Measurements from ENCODE around the gene RHCG. TPM values are rescaled to one million over a fixed set of nuclear protein-coding genes. Genes with fewer than 3 reads are reported as not detected.

Gene RHCG
- total RNA-seq, 1 experiment from 2014 or later, result not detected

DNA sequence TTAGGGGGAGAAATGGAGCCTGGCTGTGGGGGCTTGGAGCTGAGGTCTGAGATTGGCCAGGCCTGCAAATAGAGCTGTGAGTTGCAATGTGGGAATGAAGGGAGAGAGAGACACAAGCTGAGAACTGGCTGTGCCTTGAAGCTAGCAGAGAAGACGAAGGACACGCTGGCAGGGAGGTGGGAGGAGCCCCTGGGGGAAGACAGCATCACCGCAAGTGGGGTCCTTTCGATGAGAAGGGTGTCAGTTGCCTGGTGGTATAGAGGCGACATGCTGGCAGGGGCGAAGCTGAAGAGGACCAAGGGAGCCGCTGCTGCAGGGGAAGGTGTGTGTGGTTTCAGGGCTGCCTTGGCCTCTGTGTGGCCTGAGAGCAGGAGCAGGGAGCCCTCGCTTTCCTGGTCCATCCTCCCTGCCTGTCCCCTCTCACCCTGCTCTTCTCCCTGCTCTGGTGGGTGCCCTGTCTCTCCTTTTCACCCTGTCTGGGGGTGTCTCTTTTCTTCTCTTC is 5.5 kb downstream of the RHCG start:
- no peaks in the 10 kb centered on the region for H3K79me2 ChIP-seq (ENCODE audit: low read length)
- H3K4me2 ChIP-seq (ENCODE audit: low read depth, low read length, poor library complexity, severe bottlenecking), result no peak overlapping the region
- H3K27ac ChIP-seq (ENCODE audit: low read length), result no peak overlapping the region
- no peaks in the 10 kb centered on the region for H3K4me1 ChIP-seq (ENCODE audit: low read length)
- no peaks in the 10 kb centered on the region for H3K9me3 ChIP-seq (ENCODE audit: low read length)
- H3K9me2 ChIP-seq (replicated peaks; ENCODE audit: insufficient read depth, low read length), result no peaks in the 10 kb centered on the region
- no peak overlapping the region for H3K4me3 ChIP-seq (ENCODE audit: low read length)
- no peaks in the 10 kb centered on the region for H3K36me3 ChIP-seq (ENCODE audit: insufficient read depth, low read length)
- DNase-seq, result no peak
- no peak overlapping the region for H2AFZ ChIP-seq (ENCODE audit: low read length)
- H4K20me1 ChIP-seq (ENCODE audit: insufficient read depth, low read depth, low read length), result no peaks in the 10 kb centered on the region
- H3K9ac ChIP-seq (ENCODE audit: low read length), result no peak overlapping the region
- H3K27me3 ChIP-seq (ENCODE audit: low read length), result no peaks in the 10 kb centered on the region

DNA sequence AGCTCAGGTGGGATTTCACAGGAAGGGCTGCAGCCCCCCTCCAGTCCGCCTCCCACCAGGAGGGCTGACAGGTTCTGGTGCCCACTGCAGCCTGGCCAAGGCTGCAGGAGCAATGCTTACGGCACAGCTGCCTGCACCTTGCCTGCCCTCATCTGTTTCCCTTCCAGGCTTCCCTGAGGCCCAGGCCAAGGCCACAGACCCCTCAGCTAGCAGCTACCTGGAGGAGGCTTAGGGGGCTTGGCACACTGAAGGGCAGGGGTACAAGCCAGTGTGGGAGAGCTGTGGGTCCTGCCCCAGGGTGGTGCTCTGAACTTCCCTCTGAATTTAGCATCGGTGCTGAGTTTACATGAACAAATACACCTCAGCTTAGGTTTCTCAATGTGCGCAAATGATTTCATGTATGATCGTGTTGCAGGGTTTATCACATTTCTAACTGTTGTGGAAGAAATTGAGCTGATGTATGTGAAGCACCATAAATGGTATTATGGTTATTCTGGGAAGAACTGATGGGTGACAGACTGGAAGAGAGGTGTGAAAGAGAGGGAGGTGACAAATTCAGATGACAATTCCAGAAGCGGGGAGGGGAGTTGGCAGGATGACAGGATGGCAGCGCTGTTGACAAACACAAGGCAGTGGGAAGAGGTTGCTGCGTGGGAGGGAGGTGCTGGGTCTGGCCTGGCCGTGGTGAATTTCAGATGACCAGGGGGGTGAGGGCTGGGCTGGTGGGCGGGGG is 6.1 kb downstream of the RHCG start:
- Histone ChIP-seq H4K20me1 (ENCODE audit: insufficient read depth, low read depth, low read length) (no peaks in the 10 kb centered on the region), H3K9ac (ENCODE audit: low read length) (no peak overlapping the region), H3K4me1 (ENCODE audit: low read length) (no peaks in the 10 kb centered on the region), H3K9me3 (ENCODE audit: low read length) (no peaks in the 10 kb centered on the region), H3K27ac (ENCODE audit: low read length) (no peak overlapping the region), H3K9me2 (replicated peaks; ENCODE audit: insufficient read depth, low read length) (no peaks in the 10 kb centered on the region), H3K4me3 (ENCODE audit: low read length) (no peak overlapping the region), H3K36me3 (ENCODE audit: insufficient read depth, low read length) (no peaks in the 10 kb centered on the region), H3K4me2 (ENCODE audit: low read depth, low read length, poor library complexity, severe bottlenecking) (no peak overlapping the region), H2AFZ (ENCODE audit: low read length) (no peak overlapping the region), H3K27me3 (ENCODE audit: low read length) (no peaks in the 10 kb centered on the region), H3K79me2 (ENCODE audit: low read length) (no peaks in the 10 kb centered on the region)
- DNase-seq, result no peak

DNA sequence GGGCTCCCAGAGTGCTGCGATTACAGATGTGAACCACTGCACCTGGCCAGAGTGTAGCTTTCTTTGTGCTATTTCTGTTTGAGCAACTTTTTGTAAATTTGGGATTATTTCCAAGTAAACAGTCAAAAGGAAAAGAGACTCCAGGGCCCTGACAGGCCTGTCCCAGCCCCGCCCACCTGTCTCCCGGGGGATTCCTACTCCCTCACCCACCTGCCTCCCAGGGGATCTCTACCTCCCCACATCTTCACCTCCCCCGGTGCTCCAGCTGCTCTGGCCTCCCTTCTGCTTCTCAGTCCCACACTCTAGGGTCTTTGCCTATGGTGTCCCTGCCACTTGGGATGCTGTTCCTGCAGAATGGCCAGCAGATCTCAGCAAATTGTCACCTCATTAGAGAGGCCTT is 7.0 kb downstream of the RHCG start:
- Histone ChIP-seq H3K36me3 (ENCODE audit: insufficient read depth, low read length) (no peaks in the 10 kb centered on the region), H3K27me3 (ENCODE audit: low read length) (no peaks in the 10 kb centered on the region)

DNA sequence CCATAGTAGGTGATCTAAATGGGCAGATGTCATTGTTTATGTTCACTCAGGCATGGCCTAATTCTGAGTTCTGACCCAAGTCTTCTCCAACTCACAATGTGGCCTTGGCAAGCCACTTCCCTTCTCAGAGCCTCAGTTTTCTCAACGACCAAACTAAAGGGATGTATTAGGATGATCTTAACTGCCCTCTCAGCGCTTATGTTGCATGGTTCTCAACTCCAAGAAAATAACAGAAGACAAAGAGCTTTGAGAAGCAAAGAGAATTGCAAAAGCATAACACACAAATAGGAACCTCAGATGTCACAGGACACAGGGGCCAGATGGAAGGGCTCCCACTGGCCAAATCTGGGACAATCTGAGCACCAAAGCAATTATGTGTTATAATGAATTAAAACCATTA is 8.6 kb downstream of the RHCG start:
- no peaks in the 10 kb centered on the region for H3K27me3 ChIP-seq (ENCODE audit: low read length)
- no peaks in the 10 kb centered on the region for H3K36me3 ChIP-seq (ENCODE audit: insufficient read depth, low read length)

More for the DNA sequence above, 7.0 kb downstream of the RHCG start:
- Histone ChIP-seq H3K9me2 (replicated peaks; ENCODE audit: insufficient read depth, low read length) (no peaks in the 10 kb centered on the region), H2AFZ (ENCODE audit: low read length) (no peak overlapping the region), H3K9me3 (ENCODE audit: low read length) (no peaks in the 10 kb centered on the region), H3K9ac (ENCODE audit: low read length) (no peak overlapping the region), H3K4me2 (ENCODE audit: low read depth, low read length, poor library complexity, severe bottlenecking) (no peak overlapping the region), H3K79me2 (ENCODE audit: low read length) (no peaks in the 10 kb centered on the region), H4K20me1 (ENCODE audit: insufficient read depth, low read depth, low read length) (no peaks in the 10 kb centered on the region), H3K4me1 (ENCODE audit: low read length) (no peaks in the 10 kb centered on the region), H3K27ac (ENCODE audit: low read length) (no peak overlapping the region), H3K4me3 (ENCODE audit: low read length) (no peak overlapping the region)
- no peak for DNase-seq

GRCh38 chr15:89486726-89487050 is 9.7 kb downstream of the RHCG start:
- Histone ChIP-seq H3K4me3 (ENCODE audit: low read length) (no peak overlapping the region), H3K4me2 (ENCODE audit: low read depth, low read length, poor library complexity, severe bottlenecking) (no peak overlapping the region)
- peak; percentile 75 for DNase-seq

More for the DNA sequence above, 8.6 kb downstream of the RHCG start:
- H3K4me3 ChIP-seq (ENCODE audit: low read length), result no peak overlapping the region
- no peak overlapping the region for H3K4me2 ChIP-seq (ENCODE audit: low read depth, low read length, poor library complexity, severe bottlenecking)
- no peak overlapping the region for H3K9ac ChIP-seq (ENCODE audit: low read length)
- H3K4me1 ChIP-seq (ENCODE audit: low read length), result no peaks in the 10 kb centered on the region
- H3K79me2 ChIP-seq (ENCODE audit: low read length), result no peaks in the 10 kb centered on the region
- H3K27ac ChIP-seq (ENCODE audit: low read length), result no peak overlapping the region
- H3K9me2 ChIP-seq (replicated peaks; ENCODE audit: insufficient read depth, low read length), result no peaks in the 10 kb centered on the region
- no peak for DNase-seq
- H3K9me3 ChIP-seq (ENCODE audit: low read length), result no peaks in the 10 kb centered on the region
- no peaks in the 10 kb centered on the region for H4K20me1 ChIP-seq (ENCODE audit: insufficient read depth, low read depth, low read length)
- no peak overlapping the region for H2AFZ ChIP-seq (ENCODE audit: low read length)

GRCh38 chr15:89483079-89483478 is 13.3 kb downstream of the RHCG start:
- H3K27ac ChIP-seq (ENCODE audit: low read length), result no peak overlapping the region
- no peak overlapping the region for H3K9ac ChIP-seq (ENCODE audit: low read length)
- no peaks in the 10 kb centered on the region for H3K27me3 ChIP-seq (ENCODE audit: low read length)

More at GRCh38 chr15:89486726-89487050, 9.7 kb downstream of the RHCG start:
- Histone ChIP-seq H3K79me2 (ENCODE audit: low read length) (no peaks in the 10 kb centered on the region), H3K27ac (ENCODE audit: low read length) (no peak overlapping the region), H4K20me1 (ENCODE audit: insufficient read depth, low read depth, low read length) (no peaks in the 10 kb centered on the region), H3K9ac (ENCODE audit: low read length) (no peak overlapping the region), H3K36me3 (ENCODE audit: insufficient read depth, low read length) (no peaks in the 10 kb centered on the region), H3K9me3 (ENCODE audit: low read length) (no peaks in the 10 kb centered on the region), H3K27me3 (ENCODE audit: low read length) (no peaks in the 10 kb centered on the region), H3K4me1 (ENCODE audit: low read length) (no peaks in the 10 kb centered on the region), H3K9me2 (replicated peaks; ENCODE audit: insufficient read depth, low read length) (no peaks in the 10 kb centered on the region), H2AFZ (ENCODE audit: low read length) (no peak overlapping the region)

GRCh38 chr15:89482139-89482538 is 14.2 kb downstream of the RHCG start:
- H3K4me3 ChIP-seq (ENCODE audit: low read length), result no peak overlapping the region

More at GRCh38 chr15:89483079-89483478, 13.3 kb downstream of the RHCG start:
- Histone ChIP-seq H3K79me2 (ENCODE audit: low read length) (no peaks in the 10 kb centered on the region), H3K4me2 (ENCODE audit: low read depth, low read length, poor library complexity, severe bottlenecking) (no peak overlapping the region), H3K36me3 (ENCODE audit: insufficient read depth, low read length) (no peaks in the 10 kb centered on the region), H3K4me1 (ENCODE audit: low read length) (no peaks in the 10 kb centered on the region), H3K4me3 (ENCODE audit: low read length) (no peak overlapping the region), H2AFZ (ENCODE audit: low read length) (no peak overlapping the region), H3K9me3 (ENCODE audit: low read length) (no peaks in the 10 kb centered on the region), H3K9me2 (replicated peaks; ENCODE audit: insufficient read depth, low read length) (no peaks in the 10 kb centered on the region), H4K20me1 (ENCODE audit: insufficient read depth, low read depth, low read length) (no peaks in the 10 kb centered on the region)
- no peak for DNase-seq

DNA sequence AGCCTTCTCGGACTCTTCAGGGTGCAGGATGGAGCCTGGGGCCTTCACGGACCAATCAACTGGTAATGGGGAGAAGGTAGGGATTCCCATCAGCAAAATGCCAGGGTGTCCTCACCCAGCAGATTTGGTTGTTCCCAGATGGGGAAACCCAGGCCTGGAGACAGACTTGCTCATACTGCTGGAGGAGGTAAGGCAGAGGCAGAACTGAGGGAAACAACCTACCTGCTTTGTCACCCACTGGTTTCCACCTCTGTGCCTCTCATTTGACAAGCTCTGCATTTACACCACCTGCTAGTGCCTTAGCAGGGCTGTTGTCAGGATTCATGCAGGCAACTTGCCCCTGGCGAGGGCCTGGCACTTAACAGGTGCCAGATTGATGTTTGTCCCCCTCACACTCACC is 15.9 kb downstream of the RHCG start:
- H2AFZ ChIP-seq (ENCODE audit: low read length), result no peak overlapping the region
- no peaks in the 10 kb centered on the region for H3K4me1 ChIP-seq (ENCODE audit: low read length)
- H3K36me3 ChIP-seq (ENCODE audit: insufficient read depth, low read length), result no peaks in the 10 kb centered on the region
- no peak for DNase-seq
- no peaks in the 10 kb centered on the region for H3K27me3 ChIP-seq (ENCODE audit: low read length)
- no peak overlapping the region for H3K9ac ChIP-seq (ENCODE audit: low read length)
- H3K9me3 ChIP-seq (ENCODE audit: low read length), result no peaks in the 10 kb centered on the region
- no peaks in the 10 kb centered on the region for H4K20me1 ChIP-seq (ENCODE audit: insufficient read depth, low read depth, low read length)
- H3K4me2 ChIP-seq (ENCODE audit: low read depth, low read length, poor library complexity, severe bottlenecking), result no peak overlapping the region
- H3K4me3 ChIP-seq (ENCODE audit: low read length), result no peak overlapping the region
- no peak overlapping the region for H3K27ac ChIP-seq (ENCODE audit: low read length)
- H3K9me2 ChIP-seq (replicated peaks; ENCODE audit: insufficient read depth, low read length), result no peaks in the 10 kb centered on the region
- H3K79me2 ChIP-seq (ENCODE audit: low read length), result no peaks in the 10 kb centered on the region

More at GRCh38 chr15:89482139-89482538, 14.2 kb downstream of the RHCG start:
- H2AFZ ChIP-seq (ENCODE audit: low read length), result no peak overlapping the region
- H3K4me1 ChIP-seq (ENCODE audit: low read length), result no peaks in the 10 kb centered on the region
- no peak overlapping the region for H3K4me2 ChIP-seq (ENCODE audit: low read depth, low read length, poor library complexity, severe bottlenecking)
- no peak overlapping the region for H3K9ac ChIP-seq (ENCODE audit: low read length)
- H3K79me2 ChIP-seq (ENCODE audit: low read length), result no peaks in the 10 kb centered on the region
- H4K20me1 ChIP-seq (ENCODE audit: insufficient read depth, low read depth, low read length), result no peaks in the 10 kb centered on the region
- no peak for DNase-seq
- no peaks in the 10 kb centered on the region for H3K9me2 ChIP-seq (replicated peaks; ENCODE audit: insufficient read depth, low read length)
- H3K9me3 ChIP-seq (ENCODE audit: low read length), result no peaks in the 10 kb centered on the region
- H3K36me3 ChIP-seq (ENCODE audit: insufficient read depth, low read length), result no peaks in the 10 kb centered on the region
- H3K27ac ChIP-seq (ENCODE audit: low read length), result no peak overlapping the region
- no peaks in the 10 kb centered on the region for H3K27me3 ChIP-seq (ENCODE audit: low read length)

All from Karpas-422 (cell line).